ENCODE data around the gene FHOD3.

FHOD3 gene

DNA sequence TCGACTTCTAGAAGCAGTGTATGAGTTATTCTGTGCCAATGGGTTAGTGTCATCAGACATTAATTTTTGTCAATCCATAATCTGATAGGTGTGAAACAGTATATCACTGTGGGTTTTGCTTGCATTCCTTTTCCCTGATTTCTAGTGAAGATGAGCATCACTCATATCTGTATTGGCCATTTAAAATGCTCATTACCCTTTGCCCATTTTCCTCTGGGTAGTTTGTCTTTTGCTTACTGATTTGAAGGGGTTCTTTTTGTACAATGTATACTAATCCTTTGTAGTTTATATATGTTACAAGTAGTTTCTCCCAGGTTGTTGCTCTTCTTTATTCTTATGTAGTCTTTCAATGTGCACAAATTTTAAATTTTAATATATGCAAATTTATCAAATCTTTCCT lies 379.1 kb downstream of the FHOD3 start:
- DNase-seq: no peak

DNA sequence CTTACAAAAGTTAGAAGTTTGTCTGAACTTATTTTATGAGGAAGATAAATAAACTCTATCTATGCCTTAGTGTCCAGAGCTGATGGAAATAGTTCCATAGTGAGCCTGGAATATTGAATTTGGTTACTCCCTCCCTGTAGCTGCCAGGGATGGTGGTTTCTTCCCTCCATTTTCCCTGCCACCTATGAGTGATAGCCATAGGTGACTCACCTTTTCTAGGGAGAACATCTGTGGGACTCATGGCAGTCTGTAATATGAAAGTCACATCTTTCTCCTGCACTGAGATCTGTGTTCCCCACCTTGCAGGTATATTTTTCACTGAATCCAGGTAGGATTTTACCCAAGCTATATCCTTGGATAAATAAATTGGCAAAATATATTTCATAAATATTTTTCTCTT lies 382.5 kb downstream of the FHOD3 start:
- DNase-seq: no peak

DNA sequence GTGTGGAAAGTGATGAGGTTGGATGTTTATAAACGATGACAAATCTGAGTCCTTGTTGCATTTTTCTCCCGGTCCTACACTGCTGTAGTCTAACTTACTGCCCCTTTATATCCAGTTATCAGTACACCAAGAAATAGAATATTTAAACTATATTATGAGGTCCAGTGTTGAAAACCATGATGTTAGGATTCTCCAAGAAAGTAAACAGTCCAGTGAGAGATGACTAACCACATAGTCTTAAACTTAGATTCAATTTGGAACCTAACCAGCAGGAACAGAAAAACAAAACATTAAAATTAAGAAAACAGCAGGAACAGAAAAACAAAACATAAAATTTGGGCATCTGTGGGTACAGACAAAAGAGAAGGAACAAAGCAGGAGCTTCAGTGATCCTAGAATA lies 388.1 kb downstream of the FHOD3 start:
- no peak for DNase-seq

DNA sequence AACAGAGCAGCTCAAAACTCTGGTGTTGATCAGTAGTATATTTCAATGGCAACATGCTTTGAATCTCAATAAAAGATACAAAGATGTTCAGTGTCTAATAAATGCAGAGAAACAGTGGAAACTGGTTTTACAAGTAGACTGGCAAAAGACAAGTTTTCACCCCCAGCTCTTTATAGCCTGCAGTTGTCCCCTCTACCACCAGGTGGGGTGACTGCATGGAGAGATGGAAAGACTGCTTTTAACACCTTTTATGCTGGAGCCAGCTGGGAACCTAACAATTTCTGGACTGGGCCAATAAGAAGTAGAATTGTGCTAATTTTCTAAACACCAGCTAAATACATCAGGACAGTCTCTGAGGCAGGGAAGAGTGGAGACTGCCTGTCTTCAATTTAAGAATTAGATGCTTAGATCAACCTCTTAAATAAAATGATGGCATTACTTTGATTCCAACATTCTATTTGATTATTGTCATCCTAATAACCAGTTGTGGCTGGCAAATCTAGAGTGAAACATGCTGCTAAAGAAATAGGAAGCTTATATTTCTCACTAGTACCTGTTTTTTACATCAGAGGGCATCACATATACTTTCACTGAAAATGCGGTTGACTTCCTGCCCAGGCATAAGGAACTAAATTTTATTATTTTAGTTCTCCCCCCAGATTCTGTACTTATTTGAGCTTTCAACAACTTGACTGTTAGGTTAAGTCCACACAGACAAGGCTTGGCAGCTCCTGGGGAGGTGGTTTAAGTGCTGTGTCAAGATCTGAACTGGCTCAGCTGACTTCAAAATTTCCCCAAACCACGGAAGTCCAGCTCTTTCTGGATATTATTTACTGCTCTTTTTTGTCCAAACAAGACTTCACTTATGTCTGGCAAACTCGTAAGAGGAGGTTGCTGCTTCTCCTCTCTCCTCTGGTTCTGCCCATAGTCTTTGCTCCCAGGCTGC lies 390.8 kb downstream of the FHOD3 start:
- DNase-seq: peak; percentile 41

DNA sequence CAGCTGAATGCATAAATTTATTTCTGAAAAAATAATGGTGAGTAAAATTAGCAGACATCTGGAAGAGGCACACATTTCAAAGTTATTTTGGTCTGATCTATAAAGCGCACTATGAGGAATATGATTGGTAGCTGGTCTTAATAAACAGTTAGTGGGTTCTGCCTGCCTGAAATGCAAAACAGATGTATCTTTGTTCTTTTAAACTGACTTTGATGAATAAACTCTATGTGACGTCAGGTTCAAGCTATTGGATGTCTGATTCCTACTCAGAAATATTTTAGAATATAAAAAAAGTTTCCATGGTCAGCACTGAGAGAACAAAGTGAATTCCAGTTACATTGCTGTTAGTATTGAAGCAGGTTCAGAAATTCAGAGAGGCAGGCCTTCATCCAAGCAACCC lies 394.9 kb downstream of the FHOD3 start:
- DNase-seq: no peak

DNA sequence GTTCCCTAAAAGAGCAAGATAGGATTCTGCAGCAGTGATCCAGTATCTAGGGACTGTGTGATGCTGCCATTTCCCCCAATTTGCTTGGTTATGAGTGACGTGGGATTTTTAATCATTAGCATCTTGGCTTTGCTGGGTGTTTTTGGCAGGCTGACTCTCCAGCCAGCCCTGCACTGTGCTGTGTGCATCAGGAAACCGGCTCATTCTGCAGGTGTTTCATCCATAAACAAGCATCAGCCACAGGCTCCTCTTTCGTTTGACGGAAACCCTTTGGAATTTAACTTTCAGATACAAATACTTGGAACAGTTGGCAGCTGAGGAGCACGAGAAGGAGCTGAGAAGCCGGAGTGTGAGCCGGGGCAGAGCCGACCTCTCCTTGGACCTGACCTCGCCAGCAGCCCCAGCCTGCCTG lies 395.4 kb downstream of the FHOD3 start:
- DNase-seq: no peak

DNA sequence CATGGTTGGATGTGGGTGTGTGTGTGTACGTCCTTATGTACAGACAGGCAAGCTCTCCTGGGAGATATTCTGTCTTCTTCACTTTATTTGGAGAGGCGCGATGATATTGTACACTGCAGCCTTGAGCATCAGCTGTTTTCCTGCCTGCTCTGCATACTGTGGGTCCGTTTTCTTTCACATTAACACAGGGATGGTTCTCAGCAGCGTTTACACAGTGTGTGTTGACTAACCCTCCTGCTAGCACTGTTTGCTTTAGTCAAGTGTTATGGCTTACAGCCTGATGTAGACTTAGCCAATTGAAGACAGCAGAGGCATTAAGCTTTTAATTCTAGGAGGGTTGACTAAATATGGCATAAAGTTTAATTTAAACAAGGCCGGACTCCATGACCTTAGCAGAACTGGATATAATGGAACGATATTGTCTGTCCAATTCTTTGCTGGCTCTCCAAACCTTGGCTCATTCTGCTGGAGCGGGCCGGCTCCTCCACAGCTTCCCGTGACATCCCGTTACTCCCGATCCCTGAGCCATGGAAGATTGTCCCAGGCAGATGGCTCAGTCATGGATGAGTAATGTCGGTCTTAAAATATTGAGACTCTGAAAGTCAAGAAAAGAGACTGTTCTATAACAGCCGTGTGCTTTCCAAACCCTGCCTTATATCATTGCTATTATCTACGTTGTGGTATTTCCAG lies 396.6 kb downstream of the FHOD3 start:
- DNase-seq: peak; percentile 94

DNA sequence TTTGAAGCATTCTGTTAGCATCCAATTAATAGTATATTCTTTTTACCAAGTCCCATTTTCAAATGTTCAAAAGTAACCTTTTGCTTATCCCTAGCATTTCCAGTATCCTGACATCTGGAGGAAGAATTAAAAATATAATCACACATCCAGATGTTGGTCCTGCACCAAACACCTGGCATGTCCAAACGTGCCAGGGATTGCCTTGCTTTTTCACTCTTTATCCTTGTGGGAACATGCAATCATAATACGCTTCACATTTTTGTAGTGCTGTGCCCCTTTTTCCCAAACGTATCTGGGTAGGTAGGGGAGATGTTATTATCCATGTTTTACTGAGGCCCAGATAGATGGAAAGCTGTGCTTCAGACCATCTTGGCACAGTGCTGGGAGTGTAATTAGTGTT lies 398.3 kb downstream of the FHOD3 start:
- no peak for DNase-seq

DNA sequence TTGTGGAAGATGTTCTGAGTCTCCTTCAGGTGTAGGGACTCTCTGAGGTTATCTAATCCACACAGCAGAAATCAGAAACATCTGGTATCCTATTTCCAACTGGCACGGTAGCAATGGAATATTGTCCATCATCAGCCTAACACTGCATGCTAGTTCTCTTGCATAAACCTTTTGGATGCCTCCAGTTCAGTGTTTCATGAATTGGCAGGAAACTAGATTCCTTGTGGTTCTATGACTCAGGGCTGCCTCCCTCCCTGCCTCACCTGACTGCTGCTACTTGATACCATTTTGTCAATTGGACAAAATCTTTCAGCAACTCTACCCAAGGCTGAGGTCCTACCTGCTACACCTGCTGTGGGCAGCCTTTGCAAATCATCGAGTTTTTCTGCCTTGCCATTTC lies 400.4 kb downstream of the FHOD3 start:
- no peak for DNase-seq

DNA sequence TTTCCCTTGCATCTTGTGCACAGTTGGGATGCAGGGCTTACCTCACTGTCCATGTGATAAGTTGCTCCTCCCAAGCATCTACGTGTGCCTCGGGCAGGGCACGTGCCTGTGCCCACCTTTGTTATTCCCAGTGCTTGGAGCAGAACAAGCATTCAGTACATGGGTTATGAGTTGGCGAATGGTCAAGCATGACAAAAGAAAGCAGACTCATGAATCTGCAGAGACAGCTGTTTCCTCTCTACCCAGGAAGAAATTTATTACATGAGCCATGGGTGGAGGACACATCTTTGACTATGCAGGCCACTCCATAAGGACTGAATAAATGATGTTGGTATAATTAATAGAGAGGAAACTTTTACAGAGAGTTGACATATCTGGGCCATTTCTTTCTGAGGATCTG lies 403.4 kb downstream of the FHOD3 start:
- DNase-seq: no peak

DNA sequence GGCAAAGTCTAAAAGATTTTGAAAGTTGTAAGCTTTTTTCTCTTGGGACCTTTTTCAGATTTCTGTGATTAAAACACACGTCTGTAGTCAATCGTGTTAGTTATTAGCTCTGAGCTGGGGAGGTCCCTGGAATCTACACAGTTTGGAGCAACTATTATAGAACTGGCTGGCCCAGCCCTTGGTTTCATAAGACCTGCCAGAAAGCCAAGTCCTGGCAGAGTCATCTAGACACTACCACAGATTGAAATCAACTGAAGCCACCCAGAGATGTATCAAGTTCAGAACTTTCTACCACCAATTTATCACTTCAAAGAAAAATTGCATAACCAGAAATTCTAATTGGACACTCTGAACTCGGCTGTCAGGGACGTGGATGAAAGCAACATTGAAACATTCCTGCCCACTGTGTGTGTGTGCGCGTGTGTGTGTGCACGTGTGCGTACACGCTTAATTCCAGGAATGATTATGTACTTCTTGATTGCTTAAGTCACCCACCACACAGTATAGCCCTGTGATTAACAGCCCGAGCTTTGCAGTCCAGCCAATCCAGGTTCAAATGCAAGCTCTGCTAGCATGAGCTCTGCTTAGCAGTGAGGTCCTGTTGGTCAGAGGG lies 405.0 kb downstream of the FHOD3 start:
- DNase-seq: no peak

DNA sequence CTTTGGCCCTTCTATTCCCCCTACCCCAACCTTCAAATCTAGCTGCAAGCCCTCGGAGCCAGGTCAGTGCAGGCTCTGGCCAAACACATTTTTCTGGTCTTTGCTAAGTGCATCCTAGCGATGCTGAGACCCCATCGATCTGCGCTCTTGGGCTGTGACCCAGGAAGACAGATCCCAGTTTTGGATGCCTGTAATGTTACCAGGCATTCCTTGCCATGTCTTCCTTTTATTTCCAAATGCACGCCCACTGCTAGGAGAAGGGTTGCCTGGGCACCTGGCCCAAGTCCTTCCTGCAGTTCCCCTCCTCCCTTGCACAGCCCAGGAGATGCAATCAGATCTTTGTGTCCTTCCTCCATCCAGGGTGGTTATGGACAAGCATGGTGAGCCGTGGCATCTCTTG lies 406.6 kb downstream of the FHOD3 start:
- no peak for DNase-seq

DNA sequence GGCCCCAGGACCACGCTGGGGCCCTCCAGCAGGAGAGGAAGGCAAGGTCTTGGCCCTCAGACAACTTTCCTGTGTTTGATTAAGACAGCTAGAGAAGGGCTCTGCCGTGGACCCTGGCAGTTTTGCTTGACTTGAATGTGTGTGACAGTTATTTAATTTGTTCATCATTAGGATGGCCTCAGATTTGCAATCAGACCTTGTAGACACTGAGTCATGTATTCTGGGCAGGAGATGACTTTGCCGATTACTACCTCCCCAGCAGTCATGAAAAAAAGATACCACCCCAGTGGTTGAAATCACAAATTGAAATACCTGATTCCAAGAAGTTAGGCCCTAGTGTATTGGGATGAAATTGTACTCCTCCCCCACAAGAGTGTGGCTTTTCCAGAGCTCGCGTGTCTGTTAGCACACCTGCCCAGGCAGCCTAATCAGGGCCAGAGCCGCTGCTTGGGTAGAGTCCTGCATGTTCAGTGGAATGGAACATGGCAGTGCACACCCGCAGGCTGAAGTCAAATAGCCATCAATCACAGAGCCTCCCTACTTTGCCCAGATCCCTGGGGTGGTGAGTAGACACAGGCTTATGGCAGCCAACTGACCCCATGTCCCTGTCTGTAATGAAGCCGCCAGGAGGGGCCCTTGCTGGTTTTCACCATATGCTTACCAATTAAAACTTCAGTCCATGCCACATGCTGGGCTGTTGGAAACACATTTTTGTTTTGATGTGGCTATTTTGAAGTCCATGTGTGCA lies 408.8 kb downstream of the FHOD3 start:
- no peak for DNase-seq

DNA sequence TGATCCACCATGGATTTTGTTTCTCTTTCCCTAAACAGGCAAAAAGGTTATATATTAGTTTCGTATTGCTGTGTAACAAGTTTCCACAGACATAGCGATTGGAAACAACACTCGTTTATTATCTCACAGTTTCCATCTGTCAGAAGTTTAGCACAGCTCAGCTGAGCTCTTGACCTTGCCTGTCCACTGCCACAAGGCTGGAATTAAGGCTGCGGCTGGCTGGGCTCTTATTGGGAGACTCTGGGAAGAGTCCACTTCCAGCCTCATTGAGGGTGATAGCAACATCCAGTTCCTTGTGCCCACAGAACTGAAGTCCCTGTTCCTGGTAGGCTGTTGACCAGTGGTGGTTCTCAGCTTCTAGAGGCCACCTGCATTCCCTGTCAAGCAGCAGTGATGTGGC lies 410.9 kb downstream of the FHOD3 start:
- no peak for DNase-seq

DNA sequence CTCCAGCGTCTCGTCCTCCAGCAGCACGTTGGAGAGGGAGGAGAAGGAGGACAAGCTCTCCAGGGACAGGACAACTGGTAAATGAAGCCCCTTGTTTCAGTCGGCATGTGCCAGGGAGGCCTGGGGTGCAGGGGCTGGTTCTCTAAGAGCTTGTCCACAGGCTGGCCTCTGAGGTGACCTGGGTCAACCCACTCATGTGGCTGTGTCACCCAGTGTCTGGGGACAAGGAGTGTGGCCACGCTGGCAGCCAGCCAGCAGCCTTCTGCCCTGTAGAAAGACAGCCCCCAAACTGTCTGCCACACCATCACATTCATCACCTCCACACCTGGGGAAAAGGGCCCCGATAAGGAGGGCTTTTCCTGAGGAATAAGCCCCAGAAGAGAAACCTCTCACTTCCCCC lies 411.8 kb downstream of the FHOD3 start:
- DNase-seq: no peak

DNA sequence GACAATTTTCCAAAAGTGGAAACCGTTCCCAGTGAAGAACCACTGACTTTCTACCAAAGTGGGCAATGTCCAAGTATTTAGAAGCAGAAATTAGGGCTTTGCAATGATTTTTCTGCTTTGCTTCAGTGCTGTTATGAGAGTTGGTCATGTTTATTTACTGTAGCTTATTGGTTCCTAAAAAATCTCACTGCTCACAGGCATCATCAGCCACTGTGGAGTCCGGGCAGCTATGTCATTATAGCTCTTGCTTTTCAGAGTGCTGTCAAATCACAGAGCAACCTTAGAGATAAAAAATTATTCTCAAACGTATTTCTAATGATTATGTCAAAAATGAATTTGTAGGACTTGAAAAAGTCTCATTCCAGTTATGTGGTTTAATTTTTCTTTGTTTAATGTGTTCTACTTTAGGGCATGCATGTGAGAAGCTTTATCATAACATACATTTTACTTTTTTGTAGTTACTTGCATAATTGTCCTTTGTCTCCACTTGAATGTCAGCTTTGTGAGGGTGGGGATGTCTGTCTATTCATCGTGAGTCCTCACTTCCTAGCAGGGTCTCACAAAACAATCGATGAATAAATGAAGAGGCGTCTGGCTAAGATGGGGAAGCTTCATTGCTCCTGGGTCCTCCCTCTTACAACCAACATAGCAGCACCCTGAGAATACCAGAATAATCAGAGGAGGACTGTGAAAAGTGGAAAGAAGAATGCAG lies 413.7 kb downstream of the FHOD3 start:
- DNase-seq: no peak

DNA sequence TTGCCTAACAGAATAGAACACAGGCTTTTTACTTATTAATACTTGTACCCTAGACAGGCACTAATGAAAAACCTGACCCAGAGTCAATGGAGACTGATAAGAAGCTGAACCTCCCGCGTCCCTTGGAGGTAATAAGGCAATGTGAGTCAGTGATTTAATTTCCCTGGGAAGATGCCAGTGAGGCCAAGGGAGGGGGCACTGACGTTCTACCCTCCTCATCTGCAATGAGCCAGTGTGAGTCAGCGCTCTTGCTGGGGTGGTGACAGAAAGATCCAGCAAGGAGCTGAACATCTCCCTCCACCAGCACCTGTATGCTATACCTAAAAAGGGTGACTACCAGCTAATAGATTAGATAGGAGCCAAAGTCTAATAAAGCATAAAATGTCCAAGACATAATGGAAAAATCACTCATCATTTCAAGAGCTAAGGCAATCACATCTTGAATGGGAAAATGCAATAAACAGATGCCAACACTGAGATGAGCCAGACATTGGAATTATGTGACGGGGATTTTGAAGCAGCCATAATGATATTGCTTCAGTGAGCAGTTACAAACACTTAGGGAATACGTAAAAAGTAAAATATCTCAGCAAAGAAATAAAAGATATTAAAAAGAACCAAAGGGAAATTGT lies 414.4 kb downstream of the FHOD3 start:
- DNase-seq: no peak

DNA sequence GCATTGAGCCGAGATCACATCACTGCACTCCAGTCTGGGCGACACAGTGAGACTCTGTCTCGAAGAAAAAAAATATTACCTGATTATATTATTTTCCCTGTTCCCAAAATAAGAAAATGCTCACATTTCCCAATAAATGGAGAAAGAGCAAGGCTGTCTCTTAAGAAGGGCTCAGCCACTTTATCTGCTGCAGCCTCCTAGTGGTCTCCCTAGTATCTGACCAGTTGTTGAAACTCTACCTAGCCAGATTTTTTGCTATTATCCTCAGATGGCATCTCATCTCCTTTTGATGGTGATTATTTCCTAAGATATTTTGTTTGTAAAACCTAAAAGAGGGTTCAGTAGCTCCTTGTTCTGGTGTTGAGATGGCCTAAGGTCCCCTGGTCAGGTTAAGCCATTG lies 417.0 kb downstream of the FHOD3 start:
- no peak for DNase-seq

DNA sequence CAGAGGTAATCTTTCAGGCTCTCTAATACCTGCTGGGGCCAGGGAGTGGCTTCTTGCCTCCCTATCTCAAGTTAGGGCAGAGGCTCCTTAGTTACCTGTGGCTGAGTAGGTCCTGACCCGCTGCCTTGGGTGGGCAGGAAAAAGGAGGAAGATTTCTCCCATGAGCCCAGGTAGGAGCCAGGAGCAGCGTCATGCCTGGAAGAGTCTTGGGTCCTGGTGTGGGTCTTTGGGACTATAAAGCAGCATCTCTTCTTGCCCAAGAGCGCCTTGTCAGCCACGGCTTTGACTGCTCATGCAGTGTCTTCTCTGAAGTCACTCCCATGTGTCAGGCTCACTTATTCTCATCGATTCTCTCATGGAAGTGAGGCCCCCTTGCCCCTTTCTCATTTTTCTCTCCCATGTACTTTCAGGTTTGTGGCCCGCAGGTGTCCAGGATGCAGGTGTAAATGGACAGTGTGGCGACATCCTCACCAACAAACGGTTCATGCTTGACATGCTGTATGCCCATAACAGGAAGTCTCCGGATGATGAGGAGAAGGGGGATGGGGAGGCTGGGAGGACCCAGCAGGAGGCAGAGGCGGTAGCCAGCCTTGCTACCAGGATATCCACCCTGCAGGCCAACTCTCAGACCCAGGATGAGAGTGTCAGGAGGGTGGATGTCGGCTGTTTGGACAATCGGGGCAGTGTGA lies 420.1 kb downstream of the FHOD3 start:
- no peak for DNase-seq

DNA sequence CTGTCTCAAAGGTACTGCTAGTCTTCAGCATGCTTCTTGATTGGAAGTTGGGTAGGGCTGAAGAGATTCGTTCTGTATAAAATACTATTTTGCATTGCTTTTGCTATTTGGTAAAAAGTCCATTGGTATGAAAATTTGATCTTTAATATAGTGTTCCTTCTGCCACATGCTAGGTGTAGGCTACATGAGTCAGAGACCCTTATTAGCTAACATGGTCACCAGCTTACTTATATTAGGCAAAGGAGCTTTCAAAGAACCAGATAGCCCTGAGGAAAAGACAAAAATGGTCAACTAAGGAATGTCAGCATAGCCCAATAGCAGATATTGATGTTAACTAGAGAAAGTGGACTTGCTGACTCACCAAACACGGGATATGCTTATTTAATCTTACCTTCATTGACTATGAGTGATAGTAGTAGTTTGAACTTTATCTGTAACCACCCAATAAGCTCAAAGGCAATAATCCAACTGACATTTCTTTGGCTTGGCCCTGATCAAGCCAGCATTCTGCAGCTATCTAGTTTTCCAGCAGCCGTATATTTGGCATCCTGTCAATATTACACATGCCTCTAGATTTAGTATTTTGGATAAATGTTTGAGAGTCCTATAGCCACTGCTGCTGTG lies 421.3 kb downstream of the FHOD3 start:
- DNase-seq: no peak

DNA sequence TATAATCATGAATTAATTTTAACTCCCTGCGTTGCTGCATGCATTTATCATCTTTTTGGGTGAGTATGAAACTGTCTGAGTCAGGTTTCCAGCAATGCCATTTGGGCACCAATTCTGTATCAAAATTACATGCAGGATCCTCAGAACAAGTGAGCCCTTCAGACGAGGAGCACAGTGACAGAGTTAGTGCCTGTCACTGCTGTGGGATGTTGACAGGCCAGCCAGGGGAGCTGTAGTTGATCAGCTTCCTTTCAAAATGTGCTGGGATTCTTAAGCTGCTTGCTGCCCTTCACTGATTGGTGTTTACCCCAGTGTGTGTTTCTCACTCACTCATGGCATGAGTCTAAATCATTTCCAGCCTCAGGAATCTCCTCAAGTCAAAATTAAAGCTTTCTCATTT lies 422.1 kb downstream of the FHOD3 start:
- no peak for DNase-seq
